CD4-positive, alpha-beta T cell treated with Interleukin-6 at 100 ng/mL for 8 hours (primary cell): ENCODE results near the gene ITPR1.
A peak's percentile ranks its signal among the peaks of the same experiment; 100 is the strongest.

ENCODE experiments used
- DNase-seq: peaks from one replicate; pipeline ENCODE4 v3.0.0-alpha.2; 2020; ENCODE audit warnings: mixed read lengths, low spot score

Gene ITPR1

DNA sequence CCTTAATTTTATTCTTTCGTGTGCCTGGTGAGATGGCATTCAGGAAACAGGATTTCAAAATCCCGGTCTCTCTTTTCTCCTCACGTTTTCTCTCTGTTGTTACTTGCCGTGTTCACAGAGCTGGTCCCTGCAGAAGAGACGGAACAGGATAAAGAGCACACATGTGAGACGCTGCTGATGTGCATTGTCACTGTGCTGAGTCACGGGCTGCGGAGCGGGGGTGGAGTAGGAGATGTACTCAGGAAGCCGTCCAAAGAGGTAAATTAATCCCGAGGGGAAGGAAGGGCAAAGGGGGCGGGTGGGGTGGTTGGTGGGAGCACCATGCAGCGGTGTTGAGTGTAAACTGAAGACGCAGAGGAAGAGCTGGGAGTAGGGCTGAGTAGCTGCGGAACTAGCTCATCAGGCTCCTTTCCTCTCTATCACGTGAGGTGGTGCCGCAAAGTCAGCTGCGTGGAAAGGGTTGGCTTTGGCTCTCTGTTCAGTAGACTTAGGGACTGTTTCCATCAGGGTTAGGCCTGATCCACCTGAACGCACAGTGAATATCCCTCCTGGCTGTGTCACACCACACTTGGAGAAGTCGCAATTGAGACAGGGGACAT is 321.3 kb downstream of the ITPR1 start:
- no peak for DNase-seq

DNA sequence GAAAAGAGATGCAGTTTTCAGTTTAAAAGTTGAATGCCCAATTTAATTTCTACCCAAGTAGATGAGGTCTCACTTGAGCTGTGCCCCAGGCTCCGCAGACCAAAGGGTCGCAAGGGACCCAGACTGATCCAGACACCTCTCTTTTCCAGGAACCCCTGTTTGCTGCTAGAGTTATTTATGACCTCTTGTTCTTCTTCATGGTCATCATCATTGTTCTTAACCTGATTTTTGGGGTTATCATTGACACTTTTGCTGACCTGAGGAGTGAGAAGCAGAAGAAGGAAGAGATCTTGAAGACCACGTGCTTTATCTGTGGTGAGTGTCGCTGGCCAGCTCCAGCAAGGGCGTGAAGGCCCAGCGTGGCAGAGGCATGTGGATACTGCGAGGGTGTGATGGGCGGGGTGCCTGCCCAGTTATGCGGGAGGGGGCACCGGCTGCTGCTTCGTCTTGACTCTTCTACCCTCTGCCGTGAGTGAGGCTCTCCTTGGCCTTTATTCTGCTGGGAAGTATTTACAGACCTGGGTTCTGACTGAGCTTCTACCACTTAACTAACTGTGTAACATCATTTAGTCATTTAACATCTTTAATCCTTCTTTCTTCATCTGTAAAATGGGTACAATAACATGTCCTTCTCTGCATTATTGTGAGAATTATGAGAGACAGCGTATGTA is 321.9 kb downstream of the ITPR1 start:
- DNase-seq: no peak

DNA sequence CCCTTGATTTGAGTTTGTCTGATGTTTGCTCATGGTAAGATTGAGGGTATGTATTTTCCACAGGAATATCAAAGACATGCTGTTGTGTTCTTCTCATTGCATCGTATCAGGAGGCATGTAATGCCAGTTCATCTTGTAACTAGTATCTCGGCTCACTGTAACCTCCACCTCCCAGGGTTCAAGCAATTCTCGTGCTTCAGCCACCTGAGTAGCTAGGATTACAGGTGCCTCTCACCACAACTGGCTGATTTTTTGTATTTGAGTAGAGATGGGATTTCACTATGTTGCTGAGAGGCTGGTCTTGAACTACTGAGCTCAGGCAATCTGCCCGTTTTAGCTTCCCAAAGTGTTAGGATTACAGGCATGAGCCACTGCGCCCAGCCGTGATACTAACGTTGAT is 323.2 kb downstream of the ITPR1 start:
- DNase-seq: no peak

DNA sequence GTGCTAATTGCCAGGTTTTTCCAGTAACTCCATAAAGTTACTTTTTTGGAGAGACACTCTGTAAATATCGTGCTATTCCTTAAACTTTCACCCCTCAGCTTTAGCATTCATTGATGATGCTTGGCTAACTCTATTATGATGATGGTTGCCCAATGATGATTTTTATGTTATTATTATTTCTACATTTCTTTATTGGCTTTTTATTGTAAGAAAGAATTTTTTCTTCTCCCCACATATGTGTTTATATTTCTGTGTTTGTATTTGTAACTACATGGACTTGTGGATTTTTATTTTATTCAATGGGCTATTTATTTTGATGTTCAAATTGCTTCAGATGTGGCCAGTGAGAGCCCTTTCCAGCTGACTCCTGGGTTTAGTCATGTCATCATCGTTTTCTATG is 323.6 kb downstream of the ITPR1 start:
- DNase-seq: no peak

DNA sequence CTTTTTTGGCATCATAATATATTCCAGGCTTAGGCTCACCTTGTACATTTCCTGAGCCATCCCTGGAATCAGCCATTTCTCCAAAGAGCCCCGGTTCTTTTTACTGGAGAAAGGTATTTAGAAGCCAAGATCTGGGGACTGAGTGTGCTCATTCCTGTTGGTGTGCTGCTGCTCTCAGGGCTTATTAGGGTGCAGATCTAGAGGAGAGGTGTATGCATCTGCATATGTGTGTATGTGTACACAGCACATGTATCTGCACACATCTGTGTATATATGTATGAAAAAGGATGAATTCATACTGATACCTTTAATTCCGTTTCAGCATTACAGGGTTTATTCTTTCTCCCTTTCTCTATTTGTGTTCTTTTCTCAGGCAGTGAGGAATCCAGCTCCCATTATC is 324.0 kb downstream of the ITPR1 start:
- DNase-seq: no peak

DNA sequence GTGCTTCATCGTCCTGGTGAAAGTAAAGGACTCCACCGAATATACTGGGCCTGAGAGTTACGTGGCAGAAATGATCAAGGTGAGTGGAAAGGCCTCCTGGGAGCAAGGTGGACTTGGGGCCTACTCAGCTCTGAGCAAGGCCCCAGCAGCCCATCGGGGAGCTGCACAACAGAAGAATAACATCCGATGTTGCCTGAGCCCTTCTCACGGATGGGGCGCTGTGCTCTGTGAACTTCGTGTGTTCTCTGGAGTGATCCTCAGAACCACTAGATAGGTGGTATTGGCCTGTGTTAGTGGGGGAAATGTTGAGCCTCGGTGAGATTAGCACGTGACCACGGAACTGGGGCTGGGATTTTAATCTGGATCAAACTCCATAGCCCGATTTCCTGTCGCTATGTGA is 325.0 kb downstream of the ITPR1 start:
- no peak for DNase-seq

DNA sequence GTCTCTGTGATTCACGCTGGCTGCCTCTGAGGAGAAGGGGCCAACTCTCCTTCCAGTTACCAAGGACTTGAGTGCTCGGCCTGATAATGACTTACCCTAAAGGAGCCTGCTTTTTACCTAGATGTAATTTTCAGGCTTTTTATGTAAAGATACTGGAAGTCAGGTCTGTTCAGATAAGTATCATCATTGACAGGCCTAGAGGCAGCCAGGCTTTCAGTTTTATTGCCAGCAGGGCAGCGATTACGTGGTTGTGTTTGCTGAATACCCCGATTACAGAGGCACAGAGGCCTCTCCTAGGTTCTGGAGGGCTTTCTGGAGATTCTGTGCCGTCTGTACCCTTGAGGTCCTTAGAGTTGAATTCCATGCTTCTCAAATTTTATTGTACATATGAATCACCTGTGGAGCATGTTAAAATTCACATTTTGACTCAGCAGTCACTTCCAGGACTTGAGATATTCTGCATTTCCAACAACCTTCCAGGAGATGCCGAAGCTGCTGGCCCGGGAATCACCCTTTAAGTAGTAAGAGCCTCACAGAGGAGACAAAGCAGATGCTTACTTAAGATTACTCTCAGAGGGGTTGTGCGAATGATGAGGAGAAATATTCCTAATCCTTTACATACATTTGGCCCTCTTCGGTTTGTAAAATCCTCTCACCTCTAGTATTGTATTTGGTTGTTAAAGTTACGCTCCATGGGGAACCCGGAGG is 326.0 kb downstream of the ITPR1 start:
- no peak for DNase-seq

DNA sequence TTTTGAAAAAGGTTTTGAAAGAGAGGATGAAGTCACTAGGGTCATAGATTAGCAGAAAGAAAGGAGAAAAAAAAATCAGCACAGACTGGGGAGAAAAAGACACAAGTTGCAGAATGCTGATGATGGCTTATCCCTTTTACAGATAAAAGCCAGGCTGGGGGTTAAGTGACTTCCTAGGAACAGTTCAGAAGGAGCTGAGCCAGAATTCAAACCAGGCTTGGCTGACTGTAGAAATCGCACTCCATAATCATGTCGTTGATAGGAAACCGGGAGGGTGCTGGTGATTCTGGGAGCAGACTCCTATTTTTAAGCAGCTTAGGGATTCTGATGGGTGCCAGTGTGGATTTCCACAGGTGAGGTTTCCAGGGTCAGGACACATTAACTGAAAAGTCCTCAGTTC is 326.6 kb downstream of the ITPR1 start:
- no peak for DNase-seq

DNA sequence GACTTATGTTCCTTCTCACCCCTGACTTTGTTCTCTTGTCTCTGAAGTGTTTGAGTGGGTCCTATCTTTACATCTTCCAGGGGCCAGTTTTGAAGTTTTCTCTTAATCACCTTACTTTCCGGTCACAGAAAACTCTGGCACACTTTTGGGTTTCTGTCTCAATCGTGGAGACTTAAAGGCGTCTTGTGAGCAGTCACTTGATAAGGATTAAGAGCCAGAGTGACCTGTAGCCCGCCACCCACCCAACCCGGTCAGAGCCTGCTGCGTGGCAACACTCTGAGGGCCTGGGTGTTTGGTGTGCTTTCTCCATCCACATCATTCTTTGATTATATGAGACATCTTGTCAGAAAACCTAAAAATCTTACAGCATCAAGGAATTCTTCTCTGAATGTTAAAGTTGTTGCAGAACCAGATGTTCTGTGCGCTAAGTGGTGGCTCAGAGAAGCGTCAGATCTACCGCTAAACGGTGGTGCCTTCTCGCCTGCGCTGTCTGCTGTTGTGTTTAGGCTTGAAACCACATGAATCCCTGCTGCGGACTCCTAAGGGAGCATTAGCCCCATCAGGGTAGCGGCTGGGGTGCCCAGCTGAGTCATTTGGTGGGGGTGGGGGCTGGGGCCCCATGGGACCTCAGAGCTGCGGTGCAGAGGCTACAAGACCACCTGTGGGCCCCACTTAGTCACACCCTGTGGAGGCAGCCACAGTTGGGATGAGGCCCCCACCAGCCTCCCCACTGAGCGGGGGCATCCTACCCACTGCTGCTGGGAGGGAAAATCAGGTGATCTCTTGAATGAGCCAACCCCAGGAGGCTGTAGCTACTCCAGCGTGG is 327.4 kb downstream of the ITPR1 start:
- no peak for DNase-seq

DNA sequence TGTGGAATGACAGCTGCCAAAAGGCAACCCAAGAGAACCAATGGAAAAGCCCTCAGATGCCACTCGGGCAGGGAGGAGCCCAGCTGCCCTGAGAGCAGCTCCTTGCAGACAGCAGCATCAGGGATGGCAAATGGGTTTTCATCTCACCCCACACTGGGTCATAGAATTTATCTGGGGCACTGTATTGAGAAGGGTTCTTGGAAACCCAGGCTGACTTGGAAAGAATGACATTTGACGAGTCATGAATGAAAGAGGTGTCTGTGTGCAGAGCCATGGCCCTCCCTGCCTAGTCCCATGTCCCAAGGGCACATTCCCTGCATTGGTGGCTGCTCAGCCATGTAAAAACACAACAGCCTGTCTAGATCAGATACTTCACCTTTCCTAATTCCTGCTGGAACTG is 328.2 kb downstream of the ITPR1 start:
- DNase-seq: no peak

DNA sequence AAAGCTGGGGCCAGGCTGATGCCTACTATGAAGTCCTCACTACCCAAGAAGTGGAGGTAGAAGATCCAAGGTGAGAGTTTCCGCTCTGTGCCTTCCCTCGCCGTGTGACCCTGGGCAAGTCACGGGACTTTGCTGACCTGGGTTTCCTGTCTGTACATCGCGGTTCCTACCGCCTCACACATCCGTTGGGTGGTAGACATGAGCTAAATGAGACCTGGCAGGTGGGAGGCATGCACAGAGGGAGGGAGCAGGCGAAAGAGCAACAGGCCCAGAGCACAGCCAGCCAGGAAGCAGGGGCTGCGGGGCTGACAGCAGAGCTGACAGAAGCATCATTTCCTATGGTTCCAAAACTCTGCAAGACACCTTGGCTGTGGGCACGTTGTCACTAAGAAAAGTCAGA is 328.8 kb downstream of the ITPR1 start:
- peak; percentile 85 for DNase-seq

DNA sequence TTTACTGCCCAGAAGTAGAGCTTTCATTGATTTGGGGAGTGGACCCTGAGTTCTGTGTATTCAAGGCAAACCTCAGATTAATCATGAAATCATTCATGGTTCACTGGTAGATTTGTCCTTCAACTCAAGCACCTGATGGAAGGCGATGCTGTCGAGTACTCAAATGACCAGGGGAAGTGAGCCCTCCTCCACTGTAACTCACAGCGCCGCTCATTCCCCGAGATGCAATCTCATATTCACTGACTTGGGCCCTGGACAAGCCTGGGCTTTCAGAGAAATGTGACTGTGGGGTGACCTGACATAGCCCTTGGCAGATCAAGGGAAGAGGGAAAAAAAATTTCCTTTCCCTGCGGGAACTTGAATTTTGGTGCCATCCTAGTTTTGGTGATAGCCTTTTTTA is 329.4 kb downstream of the ITPR1 start:
- DNase-seq: no peak

DNA sequence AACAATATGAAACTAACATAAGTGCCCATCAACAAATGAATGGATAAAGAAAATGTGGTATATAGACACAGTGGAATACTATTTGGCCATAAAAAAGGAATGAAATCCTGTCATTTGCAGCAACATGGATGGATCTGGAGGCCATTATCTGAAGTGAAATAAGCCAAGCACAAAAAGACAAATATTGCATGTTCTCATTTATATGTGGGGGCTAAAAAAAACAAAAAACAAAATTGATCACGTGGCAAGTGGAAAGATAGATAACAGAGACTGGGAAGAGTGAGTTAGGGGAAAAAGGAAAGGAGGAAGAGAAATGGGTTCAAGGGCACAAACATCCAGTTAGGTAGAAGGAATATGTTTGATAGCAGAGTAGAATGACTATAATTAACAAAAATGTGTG is 330.2 kb downstream of the ITPR1 start:
- no peak for DNase-seq

DNA sequence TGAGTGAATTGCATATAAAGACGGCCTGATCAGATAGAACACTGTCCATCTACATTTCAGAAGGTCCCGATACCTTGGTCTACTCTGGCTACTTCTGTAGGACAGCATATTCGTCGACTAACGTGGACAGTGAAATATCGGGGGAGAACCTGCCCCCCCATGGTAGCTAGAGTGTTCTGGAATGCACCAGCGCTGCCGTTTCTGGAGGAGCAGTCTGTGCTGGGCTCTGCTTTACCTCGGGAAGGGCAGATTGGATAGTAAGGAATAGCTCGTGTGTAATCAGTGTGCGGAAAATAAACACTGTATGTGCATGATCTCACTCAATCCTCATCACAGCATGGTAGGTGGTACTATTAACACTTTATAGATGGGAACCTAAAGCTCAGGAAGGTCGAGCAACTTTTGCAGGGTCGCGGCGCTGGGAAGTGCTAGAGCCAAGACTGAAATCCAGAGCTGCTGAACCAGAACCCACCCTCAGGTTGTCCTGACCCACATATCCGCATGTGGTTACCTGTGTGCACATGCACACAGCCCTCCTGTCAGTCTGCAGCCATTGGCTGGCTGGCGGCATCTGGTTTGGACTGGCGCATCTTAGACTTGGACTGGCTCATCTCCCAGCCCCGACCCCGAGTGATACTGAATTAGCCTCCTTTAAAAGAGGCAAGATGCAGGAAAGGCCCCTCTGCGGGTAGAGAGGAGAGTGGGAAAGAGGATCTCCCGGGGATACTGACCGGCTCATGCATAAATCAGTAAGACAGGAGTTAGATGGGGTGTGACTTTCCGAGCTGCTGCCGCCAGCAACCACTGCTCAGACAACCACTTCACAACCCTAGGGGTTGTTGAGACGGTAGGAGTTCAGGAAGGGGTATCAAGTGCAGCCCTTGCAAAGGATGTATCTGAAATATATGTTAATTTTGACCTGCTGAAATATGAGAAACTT is 331.1 kb downstream of the ITPR1 start:
- no peak for DNase-seq

DNA sequence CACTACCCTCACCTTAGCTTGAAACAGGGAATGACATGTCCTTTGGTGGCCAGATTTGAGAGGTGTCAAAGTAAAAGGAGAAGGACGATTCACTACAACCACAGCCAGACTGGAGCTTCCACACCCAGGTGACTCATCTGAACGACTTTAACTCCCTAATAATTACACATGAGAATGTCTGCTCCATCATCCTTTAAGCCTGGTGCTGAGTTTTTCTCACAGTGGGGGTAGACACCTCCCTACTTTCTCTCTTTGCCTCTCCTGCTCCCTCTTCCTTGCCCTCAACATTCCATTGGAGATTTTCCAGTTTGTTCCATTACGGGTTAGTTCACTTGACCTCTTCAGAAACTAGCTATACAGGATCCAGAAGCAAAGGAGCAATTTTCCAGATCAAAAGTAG is 331.8 kb downstream of the ITPR1 start:
- DNase-seq: no peak

DNA sequence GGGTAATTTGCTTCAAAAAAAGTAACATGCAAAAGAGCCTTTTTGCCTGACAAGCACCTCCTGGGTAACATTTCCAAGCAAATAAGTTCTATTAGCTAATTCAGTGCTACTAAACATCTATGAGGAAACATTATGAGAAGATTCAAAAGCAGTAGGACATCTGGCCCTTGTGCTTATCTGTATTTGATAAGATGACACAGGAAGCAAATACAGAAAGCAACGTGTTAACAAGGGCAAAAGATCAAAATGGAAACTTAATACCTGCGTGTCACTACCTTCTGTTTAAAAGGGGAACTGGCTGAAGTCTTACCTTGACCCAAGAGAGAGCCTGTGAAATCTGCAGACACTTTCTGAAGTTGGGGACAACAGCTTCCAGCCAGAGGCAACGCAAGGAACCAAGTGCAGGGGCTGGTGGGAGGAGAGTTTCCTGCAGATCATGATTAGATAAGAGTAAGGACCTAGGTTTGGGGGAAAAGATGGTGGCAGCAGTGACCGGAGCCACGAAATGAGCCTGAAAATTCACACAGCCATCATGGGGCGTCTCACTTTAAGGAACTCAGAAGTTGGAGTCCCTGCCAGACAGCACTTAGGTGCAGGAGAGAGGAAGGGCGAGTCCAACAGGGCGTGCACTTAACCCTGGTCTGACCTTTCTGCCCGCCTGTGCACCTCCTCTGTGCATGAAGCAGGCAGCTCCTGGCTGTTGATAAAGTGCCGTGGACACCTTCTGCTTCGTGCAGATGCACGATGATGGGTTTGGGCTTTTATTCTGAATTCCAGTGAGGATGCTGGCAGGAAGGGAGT is 332.5 kb downstream of the ITPR1 start:
- DNase-seq: peak; percentile 46

DNA sequence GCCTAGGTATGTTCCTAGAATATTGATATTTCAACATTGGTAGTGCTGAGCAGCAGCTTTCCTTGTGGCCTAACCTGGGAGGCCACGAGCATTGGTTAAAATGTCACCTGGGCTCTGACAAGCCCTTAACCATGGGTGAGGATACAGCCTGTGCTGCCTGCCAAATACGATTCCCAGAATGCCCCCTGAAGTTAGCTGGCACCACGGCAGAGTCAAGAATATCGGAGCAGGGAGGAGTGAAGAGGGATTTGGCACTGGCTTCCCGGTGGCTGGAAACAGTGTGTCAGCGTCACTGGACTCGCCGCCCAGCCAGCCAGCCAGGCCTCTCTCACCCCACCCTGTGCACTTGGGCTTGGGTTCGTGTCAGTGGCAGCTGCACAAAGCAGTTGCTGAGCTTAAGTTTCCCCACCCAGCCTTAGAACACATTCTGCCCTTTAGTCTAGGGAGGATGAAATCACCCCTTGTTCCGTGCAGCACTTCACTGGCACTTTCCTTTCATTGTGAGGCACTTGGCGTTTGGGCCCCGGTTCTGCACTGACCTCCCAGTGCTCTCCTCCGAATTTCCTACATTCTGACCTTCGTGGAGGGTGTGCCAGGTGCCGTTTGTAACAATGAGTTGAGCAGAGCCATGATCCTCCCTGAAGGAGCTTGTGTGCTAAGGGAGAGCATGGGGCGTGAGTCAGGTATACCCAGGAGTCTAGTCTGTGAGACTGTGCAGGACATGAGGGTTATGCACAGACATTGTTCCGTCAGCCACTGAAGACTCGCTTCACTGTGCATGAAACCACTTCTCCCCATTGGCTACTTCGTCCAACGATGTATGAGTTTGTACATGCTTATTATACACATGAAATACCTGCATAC is 333.3 kb downstream of the ITPR1 start:
- no peak for DNase-seq

DNA sequence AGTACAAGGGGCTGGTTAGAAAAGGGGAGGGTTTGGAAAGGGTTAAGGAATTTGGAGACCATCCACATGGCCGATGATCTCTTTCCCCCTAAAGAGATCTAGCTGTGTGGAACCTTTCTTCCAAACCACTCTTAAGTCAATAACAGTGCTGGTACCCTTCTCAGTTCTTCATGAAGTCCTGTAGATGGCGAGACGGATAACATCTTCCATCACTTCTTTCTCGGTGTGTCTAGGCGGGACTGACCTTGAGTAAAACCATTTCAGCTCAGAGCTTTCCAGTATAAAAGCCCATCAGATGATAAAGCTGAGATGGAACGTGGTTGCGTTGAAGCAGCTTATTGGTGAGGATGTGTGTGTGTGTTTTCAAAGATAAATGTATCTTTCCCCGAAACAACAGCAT is 334.6 kb downstream of the ITPR1 start:
- no peak for DNase-seq

DNA sequence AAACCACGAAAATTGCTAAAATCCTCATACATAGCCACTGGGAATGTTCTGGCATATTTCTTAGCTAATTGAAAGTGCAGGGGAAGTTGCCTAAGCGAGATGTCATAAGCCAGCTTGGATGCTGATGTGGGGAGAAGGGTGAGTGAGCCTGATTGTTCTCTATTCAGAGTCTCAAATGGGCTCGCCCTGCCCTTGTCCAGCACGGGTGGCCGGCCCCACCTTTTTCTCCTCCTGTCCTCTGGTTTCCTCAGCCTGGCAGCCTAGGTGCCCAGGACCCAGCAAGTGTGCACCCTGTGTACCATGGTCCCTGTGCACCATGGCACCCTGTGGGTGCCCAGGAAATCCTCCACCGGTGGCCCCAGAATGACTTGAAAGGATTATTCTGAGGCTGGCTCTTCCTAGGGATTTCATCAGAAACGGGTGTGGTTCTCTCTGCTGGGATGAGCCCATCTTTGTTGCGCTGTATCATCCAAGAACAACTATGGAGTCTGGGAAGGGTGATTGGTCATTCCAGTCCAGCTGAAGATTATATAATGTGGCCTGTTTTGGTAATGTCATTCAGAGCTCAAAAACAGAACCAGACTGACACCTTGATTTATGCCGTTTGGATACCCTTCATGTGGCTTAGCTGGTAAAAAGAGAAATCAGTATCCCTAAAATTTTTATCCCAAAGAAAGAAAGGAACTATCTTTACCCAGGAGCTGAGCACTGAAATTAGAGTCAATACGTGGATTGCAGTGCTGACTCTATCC is 335.3 kb downstream of the ITPR1 start:
- no peak for DNase-seq
